ENCODE data around the gene SRSF2.
"Not testable (repeated sequence)": the region's sequence is repeated elsewhere in the genome, so short reads cannot be mapped to it uniquely, and the experiment has no call there.

The SRSF2 gene

DNA sequence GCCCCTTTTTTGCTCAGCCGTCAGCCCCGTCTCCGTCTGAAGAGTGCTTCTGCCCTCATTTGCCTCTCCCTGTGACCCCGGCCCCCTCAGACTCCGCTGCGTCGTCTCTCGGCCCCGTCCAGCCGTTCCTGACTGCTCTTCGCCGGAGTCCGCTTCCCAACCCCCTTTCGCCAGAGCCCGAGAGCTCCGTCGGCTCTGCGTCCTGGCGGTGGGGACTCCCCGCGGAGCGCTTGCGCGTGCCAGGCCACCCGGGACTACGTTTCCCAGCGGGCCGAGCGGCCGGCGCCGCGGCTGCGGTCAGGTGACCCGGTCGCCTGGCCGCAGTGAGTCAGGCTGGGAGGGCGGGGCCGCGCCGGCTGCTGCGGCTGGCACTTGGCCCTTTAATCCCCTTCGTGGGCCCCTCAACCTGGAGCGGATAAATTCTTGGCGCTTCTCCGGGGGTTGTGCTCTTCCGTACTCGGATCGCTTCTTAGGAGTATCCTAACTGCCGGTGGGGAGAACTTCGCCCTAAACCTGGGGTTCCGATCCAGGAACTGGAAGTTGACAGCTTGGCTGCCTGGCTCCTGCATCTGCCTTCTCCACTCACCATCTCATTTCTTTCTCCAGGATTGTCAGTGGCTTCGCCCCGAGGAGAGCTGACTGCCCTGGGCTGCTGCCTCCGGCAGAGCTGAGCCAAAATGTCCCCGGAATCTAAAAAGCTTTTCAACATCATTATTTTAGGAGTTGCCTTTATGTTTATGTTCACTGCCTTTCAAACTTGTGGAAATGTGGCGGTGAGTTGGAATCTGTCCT, 741 bp upstream of the SRSF2 start, which contains the start of gene MFSD11:
MFSD11 (plus strand) TSS at position 444 of the 792 bp plus-strand sequence; CDS start at position 678, 234 bp downstream.
- peak; percentile 96 for DNase-seq

DNA sequence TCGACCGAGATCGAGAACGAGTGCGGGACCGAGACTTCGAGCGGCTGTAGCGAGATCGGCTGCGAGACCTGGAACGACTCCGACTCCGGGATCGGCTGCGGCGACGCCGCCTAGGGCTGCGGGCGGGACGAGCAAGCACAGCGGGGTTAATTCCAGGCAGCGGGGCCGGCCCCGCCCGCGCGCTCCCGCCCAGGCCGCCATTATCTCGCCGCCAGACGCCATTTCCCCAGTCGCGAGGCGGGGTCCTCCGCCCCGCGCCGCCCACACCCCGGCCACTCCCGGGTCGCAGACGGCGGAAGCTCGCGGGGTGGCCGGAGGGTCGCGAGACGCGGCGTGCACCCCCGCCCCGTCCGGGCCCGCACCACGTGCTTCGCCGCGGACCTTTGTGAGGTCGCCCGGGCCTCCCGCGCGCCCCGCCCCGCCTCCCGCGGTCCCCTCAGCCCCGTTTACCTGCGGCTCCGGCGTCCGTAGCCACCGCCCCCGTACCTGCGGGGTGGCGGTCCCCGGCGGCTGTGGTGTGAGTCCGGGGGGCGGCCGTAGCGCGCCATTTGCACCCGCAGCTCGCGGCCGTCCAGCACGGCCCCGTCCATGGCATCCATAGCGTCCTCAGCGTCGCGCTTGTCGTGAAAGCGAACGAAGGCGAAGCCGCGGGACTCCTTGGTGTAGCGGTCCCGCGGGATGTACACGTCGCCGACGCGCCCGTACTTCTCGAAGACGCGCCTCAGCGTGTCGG, 616 bp downstream of the SRSF2 start:
- DNase-seq, result peak; percentile 55

DNA sequence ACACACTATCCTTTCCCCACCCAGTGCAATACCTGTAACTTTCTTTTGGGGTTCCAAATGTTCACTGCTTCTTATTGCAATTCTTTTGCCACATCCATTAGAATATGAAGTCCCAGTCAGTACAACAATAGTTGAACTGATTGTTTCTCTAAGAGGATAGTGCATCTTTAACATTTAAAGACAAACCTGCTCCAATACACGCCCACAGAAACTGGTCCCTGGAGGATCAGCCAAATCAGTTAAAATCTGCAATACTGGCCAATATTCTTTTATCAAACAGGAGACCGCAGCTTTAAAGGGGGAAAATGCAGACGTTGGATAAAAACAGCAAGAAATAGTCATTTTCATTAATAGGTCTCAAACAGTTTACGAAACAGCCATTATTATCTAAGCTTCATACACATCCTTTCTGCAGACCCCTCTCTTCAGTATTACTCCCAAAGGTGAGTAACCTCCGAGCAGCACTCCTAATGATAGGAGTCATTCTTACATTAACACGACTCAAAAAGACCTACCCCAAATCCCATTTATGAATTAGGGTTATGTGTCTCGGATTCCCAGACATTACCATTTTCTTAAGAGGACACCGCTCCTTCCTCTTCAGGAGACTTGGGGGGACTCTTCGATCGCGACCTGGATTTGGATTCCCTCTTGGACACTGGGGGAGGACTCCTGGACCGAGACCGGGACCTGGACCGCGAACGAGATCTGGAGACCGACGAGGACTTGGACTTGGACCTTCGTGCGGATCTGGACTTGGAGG, 1.4 kb downstream of the SRSF2 start:
- no peak for DNase-seq

DNA sequence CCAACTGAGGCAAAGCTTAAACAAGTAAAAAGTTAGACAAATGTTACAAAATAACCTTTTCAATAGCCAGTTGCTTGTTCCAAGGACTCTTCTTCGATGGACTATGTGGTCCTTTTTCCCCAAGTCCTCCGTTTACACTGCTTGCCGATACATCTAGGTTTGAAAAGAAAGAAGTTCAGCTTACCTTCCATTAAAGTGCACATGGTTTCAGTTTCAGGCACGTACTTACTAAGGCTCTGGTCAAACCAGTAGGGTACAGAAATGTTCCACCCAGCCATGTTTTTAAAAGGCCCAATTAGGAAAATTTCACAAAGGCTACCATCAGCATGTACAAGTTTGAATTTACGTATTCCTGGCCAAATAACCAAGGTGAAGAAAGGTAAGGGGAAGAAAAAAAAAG, 2.1 kb downstream of the SRSF2 start:
- DNase-seq, result peak; percentile 19

GRCh38 chr17:76734080-76734840, 2.9 kb downstream of the SRSF2 start:
- peak; percentile 23 for DNase-seq

DNA sequence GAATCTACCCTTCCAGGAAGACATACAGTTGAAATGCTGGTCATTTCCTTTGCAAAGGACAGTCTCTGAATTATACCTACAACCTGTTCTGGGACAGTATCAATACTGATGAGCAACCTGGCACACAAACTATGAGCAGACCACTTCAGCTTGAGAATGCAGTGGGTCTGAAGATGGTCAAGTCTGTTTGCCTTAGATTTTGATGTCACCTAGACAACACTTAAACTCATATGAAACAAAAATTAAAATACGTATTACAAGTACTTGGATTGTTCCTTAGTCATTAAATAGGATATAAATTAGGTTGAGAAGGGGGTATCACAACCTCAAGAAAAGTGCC, 3.5 kb downstream of the SRSF2 start:
- no peak for DNase-seq

GRCh38 chr17:76732734-76733617, 4.2 kb downstream of the SRSF2 start:
- no peak for DNase-seq

DNA sequence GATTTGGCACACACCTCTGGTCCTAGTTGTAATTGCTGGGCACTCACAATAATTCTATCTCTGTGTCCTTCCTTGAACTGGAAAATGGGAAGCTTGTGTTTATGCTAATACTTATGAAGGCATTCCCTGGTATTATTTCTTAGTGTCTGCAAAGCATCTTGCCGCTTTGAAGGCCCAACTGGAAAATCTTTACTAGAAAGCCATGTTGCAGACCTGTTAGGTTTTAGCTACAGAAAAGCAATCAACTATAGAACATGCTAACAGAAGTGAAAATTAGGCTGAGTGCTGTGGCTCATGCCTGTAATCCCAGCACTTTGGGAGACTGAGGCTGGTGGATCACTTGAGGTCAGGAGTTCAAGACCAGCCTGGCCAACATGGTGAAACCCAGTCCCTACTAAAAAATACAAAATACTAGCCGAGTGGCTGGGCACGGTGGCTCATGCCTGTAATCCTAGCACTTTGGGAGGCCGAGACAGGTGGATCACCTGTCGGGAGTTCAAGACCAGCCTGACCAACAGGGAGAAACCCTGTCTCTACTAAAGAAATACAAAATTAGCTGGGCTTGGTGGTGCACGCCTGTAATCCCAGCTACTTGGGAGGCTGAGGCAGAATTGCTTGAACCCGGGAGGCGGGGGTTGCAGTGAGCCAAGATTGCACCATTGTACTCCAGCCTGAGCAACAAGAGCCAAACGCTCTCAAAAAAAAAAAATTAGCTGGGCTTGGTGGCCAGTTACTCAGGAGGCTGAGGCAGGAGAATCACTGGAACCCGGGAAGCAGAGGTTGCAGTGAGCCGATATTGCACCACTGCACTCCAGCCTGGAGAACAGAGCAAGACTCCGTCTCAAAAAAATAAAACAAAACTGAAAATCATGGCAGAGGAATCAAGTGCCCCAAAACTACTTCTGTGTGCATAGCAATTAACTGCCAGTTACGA, 5.1 kb downstream of the SRSF2 start:
- not testable (repeated sequence) for DNase-seq

- DNase-seq, result no peak
These were observed 9.2 kb downstream of the SRSF2 start for GRCh38 chr17:76727745-76728456.

- peak; percentile 69 for DNase-seq
These were observed 10.1 kb downstream of the SRSF2 start, which contains the start of gene METTL23 for GRCh38 chr17:76726776-76727718. TSS of gene METTL23 (plus strand) at chr17:76726839. CDS start at chr17:76729711, 2,872 bp downstream.

DNA sequence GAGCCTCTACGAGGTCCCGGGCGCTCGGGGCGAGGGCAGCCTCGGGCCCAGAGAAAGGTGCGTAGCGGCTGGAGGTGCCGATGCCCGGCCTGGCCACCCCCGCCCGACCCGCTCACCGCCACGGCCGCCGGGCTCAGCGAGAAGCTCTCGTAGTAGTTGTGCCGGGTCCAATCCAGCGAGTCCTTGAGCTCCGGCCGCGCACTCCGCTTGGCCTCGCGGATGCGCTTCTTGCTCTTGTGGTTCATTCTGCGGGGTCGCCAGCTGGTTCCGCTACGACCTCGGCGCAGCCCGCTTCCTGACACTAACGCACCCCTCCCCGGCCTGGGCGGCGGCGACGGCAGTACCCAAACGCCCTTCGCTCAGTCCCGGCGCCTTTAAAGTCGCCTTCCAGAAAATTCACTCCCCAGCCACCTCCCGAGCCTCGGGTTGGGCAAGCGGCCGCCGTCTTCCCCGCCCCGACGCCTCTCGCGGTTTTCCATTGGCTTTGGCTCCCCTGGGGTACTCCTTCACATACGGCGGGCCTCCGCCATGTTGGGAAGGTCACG, 10.8 kb downstream of the SRSF2 start, which contains the start of gene JMJD6:
JMJD6 (minus strand) TSS at position 376 of the 545 bp plus-strand sequence; CDS start at position 245, 131 bp downstream.
- DNase-seq, result peak; percentile 96

GRCh38 chr17:76725580-76726230, 11.4 kb downstream of the SRSF2 start:
- DNase-seq, result peak; percentile 47

- no peak for DNase-seq
These were observed 13.3 kb downstream of the SRSF2 start for GRCh38 chr17:76723812-76724211.

DNA sequence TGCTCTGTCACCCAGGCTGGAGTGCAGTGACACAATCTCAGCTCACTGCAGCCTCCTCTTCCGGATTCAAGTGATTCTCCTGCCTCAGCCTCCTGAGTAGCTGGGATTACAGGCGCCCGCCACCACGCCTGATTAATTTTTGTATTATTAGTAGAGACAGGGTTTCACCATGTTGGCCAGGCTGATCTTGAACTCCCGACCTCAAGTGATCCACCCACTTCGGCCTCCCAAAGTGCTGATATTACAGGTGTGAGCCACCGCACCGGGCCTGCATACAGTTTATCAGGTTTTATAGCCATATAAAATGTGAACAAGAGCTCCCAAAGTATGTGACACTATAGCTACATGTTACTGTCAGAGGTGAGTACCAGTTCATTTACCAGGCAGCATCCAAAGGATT, 14.2 kb downstream of the SRSF2 start:
- not testable (repeated sequence) for DNase-seq

DNA sequence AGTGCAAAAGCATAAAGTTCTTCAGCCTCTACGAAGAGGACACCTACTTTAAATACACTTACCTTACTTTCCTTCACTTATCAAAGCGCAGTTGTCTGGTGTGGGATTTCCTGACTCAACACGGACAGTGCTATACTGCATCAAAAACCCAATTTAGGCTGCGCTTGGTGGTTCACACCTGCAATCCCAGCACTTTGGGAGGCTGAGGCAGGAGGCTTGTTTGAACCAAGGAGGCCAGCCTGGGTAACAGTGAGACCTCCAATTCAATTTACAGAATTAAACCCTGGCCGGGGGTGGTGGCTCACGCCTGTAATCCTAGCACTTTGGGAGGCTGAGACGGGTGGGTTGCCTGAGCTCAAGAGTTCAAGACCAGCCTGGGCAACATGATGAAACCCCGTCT, 14.9 kb downstream of the SRSF2 start:
- no peak for DNase-seq

GRCh38 chr17:76721463-76721862, 15.7 kb downstream of the SRSF2 start:
- DNase-seq, result no peak

DNA sequence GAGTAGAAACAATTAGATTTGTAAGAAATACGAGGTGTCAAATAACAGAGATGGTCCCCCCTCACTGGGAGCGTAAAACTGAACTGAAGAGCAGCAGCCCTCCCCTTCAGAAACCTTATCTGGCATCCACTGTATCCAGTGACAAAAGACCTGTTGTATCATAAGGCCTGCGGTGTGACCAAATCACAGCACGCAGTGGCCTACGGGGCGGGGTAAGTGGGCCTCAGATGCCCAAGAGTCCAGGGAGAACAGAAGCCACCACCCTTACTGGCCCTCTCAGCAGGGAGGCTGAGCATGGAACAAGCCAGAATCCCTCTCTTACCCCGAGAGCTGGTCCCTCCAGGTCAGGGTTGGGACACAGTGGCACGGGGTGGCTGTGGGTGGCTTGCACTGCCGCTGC, 16.2 kb downstream of the SRSF2 start:
- no peak for DNase-seq
